NAMALWA (cell line): ENCODE data around the gene AQP5.

Experiments used
- DNase-seq: peaks from one replicate; pipeline ENCODE4 v3.0.0-alpha.2; 2015; ENCODE audit warnings: low spot score

AQP5 gene

DNA sequence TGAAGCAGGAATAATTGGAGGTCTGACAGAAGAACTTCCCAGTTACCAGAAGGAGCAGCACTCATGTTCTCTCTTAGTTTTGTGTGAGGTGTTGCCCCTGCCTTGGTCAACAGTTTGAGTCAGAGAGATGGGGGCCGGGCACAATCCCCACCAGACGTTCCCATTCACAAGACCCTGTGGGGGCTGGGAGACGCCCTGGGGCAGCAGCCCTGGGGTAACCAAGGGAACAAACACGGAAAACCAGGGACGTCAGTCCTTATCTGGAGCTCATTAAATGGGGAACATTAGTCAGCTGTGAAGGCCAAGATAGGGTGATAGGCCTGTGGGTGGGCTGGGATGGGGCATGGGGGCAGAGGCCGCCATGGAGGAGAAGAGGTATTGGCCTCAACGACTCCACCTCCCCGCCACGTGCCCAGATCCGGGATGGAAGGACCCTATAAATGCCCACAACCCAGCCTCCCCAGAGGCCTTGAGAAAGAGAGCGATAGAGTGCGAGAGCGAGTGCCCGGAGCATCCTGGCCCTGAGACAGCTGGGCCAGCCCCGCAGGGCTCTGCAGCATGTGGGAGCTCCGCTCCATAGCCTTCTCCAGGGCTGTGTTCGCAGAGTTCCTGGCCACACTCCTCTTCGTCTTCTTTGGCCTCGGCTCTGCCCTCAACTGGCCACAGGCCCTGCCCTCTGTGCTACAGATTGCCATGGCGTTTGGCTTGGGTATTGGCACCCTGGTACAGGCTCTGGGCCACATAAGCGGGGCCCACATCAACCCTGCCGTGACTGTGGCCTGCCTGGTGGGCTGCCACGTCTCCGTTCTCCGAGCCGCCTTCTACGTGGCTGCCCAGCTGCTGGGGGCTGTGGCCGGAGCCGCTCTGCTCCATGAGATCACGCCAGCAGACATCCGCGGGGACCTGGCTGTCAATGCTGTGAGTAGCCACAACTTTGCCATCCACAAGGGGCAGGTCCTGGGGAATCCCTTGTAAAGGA lies 11.1 kb upstream of the AQP5 start, which contains the start of gene AQP2:
AQP2 (plus strand) TSS at position 465 of the 979 bp plus-strand sequence; CDS start at position 559, 94 bp downstream.
- no peak for DNase-seq

DNA sequence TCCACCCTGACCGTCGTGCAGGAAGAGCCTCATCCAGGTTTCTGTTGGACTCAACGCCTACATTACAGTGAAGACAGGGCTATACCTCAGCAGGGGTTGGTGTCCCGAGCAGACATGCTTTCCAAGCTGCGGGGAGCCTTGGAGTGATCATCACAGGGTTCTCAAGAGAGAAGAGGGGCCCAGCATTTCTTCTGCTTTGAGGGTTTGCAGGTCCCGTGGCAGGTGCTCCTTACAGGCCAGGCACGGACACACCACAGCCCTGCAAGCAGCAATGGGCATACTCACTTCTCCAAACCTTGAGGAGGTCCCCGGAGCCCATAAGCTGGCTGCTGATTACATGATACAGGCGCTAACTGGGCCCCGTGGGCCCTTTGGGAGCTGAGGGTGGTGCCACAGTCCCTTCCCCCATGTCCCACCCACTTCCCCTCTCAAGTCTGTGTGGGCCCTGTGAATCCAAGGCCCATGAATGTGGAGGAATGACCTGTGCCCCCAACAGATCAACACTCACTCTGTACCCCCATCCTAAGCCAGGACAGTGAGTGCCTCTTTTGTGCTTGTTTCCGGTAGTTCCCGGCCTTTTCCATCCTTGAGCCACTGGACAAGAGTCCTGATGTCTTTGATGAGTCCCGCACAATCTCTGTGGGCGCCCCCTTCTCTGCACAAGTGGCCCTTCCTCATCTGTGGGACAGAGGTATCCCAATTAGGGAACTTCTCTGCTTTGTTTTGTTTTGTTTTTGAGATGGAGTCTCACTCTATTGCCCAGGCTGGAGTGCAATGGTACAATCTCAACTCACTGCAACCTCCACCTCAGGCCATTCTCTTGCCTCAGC lies 10.0 kb upstream of the AQP5 start:
- no peak for DNase-seq

DNA sequence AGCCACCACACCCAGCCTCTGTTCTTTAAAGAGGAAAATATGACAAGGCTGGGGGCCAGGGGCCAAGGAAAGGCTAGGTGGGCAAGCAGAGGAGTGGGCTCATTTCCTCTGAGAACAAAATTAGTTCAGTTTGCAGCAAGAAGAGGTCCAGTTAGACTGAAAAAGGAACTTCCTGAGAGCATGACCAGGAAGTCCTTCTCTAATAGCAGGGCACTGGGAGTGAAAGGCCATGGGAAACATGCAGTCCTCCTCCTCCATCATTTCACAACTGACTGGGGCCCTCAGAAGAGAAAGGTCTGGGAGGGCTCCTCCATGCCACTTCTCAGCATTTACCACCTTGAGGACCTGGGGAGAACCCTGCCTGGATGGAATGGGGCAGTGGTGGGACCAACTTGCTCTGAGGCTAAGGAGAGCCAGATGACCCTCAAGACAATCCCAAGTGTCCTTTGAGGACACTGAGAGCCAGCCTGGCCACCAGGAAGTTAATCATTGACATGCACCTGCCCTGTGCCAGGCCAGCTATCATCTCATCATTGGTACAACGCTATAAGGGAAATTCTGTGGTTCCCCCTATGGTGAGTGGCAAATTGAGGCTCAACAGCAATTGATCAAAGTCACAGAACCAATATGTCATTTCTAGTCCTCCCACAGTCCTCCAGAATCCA lies 9.1 kb upstream of the AQP5 start:
- no peak for DNase-seq

- DNase-seq: no peak
Observed at GRCh38 chr12:49953151-49953550, 8.5 kb upstream of the AQP5 start.

DNA sequence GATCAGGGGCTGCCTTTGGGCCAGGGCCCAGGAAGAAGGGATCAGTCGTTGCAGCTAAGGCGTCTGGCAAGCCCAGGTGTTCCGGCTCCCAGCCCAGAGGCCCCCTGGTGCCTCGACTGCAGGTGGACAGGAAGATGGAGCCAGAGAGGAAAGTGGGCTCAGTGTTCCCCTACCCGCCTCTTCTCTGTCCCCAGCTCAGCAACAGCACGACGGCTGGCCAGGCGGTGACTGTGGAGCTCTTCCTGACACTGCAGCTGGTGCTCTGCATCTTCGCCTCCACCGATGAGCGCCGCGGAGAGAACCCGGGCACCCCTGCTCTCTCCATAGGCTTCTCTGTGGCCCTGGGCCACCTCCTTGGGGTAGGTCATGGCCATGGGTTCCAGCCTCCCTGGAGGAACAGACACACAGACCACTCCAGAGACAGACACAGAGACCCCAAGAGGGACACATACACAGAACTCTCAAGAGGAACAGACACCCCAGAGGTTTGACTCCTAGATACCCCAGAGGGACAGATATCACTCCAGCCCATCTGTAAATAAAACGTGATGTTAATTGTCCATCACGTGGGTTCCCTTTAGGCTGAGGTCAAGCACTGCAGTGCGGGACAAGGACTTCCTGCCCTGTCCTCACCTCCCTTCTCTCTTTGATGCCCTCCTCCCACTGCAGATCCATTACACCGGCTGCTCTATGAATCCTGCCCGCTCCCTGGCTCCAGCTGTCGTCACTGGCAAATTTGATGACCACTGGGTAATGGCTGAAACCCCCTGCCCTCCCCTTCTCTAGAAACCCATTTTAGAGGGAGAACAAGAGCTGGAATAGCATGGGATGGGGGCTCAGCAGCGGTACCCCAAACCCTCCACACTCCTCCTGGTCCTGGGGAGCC lies 7.5 kb upstream of the AQP5 start:
- DNase-seq: no peak

DNA sequence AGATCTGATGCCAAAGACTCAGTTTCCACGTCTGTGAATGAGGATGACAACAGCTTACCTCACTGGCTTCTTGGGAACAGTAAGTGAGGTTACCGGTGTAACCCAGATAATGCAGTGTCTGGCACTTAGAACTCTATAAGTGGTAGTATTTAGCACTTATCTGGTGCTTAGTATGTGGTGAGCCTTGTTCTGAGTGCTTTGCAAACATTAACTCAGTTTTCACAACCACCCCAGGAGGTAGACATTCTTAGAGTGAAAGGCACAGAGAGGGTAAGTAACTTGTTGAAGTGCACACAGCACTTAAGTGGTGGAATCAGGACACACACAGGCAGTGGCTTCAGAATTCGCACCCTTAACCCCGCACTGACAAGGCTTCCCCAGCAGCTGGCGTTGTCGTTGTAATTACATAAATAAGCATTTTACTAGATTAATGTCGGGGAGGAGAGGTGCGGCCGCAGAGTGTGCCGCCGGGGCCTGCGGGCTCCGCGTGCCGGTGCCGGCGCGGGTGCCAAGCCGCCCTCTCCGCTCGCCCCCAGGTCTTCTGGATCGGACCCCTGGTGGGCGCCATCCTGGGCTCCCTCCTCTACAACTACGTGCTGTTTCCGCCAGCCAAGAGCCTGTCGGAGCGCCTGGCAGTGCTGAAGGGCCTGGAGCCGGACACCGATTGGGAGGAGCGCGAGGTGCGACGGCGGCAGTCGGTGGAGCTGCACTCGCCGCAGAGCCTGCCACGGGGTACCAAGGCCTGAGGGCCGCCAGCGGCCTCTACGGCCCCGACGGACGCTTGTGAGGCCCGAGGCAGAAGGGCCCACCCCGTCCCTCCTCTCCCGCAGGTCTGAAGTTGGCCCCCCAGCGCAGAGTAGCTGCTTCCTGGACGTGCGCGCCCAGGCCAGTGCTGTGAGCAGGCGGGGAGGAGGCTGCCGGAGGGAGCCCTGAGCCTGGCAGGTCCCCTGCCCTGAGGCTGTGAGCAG lies 6.5 kb upstream of the AQP5 start:
- no peak for DNase-seq

DNA sequence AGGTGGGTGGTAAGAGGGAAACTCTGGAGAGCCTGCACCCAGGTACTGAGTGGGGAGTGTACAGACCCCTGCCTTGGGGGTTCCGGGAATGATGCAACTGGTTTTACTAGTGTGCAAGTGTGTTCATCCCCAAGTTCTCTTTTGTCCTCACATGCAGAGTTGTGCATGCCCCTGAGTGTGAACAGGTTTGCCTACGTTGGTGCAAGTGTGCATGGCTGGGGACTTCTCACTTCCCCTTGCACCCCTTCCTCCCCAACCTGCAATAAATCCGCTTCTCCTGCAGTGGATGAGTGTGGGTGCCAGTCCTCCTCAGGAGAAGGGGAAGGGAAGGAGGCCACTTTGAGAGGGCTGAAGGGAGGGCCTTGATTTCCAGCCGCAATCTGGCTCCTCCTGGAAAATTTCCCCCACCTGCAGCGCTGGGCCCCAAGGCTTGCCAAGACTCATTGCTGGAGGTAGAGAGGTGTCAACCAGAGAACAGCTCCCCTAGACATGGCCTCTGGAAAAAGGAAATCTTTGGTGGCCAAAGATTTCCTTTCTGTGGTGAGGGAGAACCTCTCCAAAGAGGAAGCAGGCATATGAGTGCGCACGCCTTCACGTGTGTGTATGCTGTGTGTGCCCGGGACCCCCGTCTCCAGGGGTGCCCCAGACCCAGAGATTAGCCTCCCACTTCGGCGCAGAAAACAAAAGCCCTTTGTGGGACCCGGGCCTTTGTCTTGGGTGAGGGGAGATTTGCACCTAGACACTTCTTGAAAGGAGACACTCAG lies 5.6 kb upstream of the AQP5 start:
- no peak for DNase-seq

DNA sequence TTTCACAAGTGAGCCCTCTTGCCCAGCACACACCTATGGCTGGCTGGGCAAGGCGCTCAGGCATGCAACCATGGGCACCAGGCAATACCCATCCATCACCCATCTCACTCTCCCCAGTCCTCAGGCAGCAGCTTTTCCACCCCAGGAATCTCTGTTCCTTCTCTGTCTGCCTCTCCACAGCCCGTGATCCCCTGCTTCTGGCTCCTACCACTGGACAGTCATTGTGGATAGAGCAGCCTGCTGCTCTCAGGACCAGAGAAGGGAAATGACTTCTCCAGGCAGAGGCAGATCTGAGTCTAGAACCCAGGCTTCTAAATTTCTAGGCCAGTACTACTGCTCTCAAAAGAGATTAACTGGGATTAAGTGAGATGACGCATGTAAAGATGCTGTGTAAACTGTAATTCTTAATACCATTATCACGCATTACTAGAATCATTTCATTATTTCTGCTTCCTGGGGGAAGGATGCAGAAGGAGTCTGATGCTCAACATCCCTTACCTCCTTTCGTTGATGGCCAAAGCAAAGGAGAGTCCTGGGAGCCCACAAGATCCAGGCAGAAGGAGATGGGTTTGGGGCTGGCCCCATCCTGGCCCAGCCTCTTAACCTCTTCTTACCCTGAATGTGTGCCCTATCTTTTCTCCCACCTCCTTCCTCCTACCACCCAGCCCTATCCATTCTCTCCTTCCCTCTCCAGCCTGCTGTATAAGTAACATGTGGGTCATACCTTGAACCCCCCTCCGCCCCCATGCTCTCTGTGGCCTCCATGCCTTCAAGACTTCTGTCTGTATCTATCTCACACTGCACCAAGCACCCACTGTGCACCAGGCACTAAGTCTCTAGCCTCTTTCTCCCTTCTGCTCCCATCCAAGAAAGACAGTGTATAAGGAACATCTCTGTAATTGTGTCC lies 4.8 kb upstream of the AQP5 start:
- no peak for DNase-seq

GRCh38 chr12:49957570-49957967 lies 4.1 kb upstream of the AQP5 start:
- no peak for DNase-seq

DNA sequence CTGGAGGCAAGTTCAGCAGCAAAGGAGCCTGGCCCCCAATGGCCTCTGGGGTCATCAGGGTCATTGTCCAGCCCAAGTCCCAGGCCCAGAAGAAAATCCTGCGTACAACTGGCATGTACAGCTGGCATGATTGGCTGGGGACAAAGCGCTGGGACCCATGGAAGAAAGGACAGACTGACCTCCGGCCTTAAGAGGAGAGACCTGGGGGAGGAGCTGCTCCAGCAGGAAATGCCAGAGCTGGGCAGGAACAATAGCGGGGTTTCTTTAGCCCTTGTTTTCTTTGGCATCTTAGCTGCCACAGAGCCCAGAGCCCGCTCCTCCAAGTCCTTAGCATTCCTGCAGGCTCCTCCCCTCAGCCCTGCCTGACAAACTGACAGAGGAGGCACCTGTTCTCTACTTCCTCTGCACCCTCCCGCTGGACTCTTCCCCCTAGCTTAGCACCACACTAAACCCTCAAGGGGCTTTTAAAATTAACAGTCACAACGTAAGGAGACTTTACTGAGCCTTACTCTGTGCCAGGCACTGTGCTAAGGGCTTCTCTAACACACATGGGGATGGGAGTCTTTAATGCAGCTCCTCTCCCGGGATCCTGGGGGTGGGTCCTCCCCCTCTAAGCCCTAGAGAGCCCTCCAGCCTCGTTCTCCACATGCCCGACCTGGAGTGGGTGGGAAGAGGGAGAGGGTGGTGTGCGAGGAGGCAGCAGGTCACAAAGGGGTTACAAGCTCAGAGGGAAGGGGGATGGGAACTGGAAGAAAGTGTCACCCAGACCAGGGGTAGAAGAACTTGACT lies 1.8 kb upstream of the AQP5 start:
- no peak for DNase-seq

- no peak for DNase-seq
Observed at GRCh38 chr12:49960474-49961110, 1.1 kb upstream of the AQP5 start.

GRCh38 chr12:49961993-49962764 lies 507 bp downstream of the AQP5 start:
- DNase-seq: no peak

GRCh38 chr12:49962861-49963765 lies 1.4 kb downstream of the AQP5 start:
- DNase-seq: no peak

GRCh38 chr12:49963976-49964815 lies 2.5 kb downstream of the AQP5 start:
- DNase-seq: no peak
